ENCODE results near the gene UBTF.

Gene UBTF, protein sequence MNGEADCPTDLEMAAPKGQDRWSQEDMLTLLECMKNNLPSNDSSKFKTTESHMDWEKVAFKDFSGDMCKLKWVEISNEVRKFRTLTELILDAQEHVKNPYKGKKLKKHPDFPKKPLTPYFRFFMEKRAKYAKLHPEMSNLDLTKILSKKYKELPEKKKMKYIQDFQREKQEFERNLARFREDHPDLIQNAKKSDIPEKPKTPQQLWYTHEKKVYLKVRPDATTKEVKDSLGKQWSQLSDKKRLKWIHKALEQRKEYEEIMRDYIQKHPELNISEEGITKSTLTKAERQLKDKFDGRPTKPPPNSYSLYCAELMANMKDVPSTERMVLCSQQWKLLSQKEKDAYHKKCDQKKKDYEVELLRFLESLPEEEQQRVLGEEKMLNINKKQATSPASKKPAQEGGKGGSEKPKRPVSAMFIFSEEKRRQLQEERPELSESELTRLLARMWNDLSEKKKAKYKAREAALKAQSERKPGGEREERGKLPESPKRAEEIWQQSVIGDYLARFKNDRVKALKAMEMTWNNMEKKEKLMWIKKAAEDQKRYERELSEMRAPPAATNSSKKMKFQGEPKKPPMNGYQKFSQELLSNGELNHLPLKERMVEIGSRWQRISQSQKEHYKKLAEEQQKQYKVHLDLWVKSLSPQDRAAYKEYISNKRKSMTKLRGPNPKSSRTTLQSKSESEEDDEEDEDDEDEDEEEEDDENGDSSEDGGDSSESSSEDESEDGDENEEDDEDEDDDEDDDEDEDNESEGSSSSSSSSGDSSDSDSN

DNA sequence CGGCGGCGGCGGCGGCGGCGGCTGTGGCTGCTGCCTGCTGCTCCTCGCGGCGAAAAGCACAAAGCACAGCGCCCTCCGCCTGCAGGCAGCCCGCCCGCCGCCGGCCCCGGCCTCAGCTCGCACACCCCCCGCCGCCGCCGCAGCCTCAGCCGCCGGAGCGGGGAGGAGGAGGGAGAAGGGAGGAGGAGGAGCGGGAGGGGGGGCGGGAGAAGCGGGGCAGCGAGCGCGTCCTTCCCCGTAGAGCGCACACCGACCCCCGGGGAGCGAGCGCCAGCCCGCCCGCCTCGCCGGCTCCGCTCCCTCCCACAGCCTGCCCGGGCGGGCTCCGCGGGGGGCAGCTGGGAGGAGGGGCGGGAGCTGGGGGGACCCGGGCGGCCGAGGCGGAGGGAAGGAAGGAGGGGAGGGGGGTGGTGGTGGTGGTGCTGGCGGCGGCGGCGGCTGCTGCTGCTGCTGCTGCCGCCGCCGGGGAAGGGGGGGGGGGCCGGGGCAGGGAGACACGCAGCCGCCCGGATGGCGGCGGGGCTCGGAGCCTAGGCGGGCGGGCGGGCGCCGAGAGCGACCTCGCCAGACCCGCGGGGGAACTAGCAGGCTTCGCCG, at the start of gene UBTF:
Gene UBTF, minus strand, starts transcription at position 60 of the 597 bp plus-strand sequence. CDS start 1,446 bp downstream, outside the sequence.
- peak; percentile 72 for DNase-seq

DNA sequence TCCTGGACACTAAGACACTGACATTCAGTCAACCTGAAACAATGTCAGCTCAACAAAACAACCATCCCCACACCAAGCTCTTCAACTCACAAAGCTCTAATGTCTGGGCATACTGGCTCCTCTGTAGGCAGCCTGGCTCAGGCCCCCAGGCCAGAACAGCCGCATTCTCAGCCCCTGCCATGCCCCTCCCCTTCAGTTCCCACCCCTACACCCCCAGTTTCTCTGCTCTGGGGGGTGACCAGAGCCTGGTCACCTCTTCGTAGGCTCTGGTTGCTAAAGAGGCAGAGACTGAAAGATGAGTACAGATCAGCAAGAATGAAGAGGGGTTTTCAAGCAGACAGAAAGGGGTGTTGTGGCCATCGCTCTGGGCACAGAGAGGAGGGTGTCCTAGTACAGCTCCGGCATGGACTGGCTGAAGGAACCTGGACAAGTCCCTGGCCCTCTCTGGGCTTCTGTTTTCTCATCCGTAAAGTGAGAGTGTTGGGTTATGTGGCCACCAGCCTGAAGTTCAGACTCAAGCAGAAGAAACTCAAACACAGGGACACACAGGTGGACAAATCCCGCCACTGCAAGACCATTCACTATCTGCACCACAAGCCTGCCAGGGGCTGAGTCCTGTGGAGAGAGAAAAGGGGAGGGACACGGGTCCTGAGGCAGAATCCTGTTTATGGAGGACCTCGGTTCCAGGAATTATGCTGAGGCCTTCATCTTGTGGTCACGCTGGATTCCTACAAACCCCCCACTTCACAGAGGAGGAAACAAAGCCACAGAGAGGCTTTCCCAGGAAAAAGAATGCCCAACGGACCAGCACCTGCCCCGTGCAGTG, 49.4 kb upstream of the UBTF start:
- DNase-seq = no peak

DNA sequence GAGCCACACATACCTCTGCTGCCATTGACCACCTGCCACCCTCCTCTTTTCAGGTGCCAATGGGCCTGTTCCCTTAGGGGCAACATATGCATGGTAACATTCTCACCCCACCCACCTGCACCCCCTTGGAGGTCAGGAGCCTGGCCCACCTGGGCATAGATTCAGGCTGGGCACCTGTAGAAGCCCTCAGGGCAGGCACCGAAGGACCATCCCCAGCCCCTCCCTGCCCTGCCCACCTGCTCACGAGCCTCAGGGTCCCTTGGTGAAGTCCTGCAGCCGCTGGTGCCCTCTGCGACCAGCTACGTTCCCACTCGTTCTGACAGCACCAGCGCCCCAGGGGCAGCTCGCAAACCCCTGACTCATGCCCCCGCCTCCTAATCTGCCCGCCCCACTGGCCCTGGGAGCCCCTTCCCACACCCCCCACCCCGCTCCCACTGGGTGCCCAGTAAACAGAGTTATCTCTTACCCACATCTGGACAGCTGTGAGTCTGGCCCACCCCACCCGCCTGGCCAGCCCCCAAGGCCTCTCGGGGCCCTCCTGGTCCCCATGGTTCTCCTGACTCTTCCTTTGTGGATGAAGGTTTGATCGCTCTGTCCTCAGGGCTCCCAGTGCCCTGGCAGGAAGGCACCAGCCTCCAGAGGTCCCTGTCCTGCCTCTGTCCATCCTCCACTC, 48.5 kb upstream of the UBTF start, which contains the start of gene SLC4A1:
Gene SLC4A1, minus strand, starts transcription at position 318 of the 673 bp plus-strand sequence. CDS start 5,269 bp downstream, outside the sequence.
- no peak for DNase-seq

DNA sequence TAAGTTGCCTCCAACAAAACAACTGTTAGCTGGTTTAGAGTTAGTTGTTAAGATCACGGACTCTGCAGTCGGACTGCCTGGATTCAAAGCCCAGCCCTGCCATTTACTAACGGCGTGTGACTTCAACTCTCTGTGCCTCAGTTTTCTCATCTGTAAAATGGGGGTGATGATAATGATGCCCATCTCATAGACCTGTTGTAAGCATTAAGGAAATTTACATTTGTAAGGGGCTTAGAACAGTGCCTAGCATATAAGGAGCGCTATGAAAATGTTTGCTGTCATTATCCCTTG, 47.6 kb upstream of the UBTF start:
- DNase-seq = no peak

DNA sequence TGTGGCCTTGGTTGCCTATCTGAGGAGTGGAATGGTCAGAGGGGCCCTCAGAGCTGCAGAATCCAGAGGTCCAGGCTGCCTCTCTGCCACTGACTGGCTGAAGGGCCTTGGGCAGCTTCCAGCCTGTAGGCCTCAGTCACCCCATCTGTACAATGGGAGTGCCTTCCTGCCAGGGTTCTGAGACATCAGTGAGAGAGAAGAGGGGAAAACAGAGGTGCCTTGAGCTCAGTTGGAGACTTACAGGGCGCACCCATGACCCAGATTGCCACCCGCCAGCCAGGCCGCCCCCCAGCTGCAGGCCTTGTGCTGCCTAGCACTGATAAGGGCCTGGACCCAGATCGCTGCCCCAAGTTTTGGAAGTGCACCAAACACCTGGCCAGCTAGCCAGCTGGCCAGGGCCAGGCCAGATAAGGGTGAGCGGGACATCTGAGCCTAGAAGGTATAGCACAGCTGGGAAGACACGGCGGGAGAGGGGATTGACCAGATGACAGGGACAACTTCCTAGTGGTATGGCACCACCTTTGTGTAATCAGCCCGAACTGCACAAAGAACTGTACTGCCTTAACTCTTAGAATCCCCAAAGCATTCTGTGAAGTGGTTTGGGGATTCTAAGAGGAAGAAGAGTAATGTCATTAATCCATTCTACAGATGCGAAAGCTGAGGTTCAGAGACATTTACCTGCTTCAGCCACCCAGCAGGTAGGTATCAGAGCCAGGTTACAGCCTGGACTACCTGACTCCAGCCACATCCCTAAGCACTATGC, 47.1 kb upstream of the UBTF start:
- no peak for DNase-seq

DNA sequence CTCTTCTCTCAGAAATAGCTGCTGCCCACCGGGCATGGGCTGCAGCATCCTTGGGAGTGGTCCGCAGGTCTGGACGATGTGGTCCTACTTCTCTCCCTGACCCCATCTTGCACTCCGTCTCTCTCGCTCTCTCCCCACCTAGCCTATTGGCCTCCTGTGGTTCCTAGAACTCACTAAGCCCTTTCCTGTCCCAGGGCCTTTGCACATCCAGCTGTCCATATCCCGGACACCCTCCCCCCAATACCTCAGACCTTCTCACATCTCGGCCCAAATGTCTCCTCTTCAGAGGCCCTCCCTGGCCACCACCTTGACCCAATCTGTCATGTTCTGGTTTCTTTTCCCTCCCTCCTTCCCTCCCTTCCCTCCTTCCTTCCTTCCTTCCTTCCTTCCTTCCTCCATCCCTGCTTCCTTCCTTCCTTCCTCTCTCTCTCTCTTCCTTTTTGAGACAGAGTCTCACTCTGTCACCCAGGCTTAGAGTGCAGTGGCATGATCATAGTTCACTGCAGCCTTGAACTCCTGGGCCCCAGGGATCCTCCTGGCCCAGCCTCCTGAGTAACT, 43.9 kb upstream of the UBTF start:
- DNase-seq = no peak

DNA sequence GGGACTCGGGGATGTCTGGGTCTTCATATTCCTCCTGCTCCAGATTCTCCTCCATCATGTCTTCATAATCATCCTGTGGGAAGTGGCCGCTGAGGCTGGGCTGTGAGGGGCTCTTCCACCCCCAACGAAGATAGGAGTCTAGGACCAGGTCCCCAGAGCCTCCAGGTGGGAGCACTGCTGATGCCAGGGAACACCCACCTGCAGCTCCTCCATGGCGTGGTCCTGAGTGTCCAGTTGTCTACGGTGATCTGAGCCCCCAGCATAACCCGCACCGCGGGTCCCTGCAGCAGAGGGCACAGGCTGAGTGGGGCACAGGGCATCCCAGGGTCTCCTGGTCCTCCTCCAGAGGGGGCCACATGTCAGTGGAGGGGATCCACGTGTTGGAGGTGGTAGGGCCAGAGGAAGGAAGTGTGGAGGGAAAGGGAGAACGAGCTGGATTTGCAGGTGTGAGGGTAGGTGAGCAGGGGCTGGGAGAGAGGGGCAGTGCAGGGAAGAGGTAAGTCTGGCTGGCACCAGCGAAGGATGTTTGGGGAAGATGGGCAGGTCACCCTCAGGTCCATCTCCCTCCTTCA, 43.3 kb upstream of the UBTF start:
- DNase-seq = no peak

DNA sequence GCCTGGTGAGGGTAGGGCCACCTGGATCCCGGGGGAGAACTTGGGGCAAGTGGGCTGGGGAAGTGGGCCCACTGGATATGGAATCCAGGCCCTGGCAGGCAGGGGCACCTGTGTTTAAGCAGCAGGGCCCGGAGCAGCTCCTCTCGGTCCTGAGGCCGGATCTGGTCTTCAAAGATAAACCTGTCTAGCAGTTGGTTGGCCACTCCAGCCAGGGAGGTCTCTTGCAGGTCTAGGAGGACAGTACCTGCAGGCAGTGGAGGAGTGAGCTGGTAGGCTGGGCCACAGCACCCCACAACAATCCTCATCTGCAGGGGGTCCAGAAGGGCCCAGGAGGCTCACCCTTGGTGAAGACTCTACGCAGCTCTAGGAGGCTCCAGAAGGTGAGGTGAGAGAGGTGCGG, 40.8 kb upstream of the UBTF start:
- no peak for DNase-seq

DNA sequence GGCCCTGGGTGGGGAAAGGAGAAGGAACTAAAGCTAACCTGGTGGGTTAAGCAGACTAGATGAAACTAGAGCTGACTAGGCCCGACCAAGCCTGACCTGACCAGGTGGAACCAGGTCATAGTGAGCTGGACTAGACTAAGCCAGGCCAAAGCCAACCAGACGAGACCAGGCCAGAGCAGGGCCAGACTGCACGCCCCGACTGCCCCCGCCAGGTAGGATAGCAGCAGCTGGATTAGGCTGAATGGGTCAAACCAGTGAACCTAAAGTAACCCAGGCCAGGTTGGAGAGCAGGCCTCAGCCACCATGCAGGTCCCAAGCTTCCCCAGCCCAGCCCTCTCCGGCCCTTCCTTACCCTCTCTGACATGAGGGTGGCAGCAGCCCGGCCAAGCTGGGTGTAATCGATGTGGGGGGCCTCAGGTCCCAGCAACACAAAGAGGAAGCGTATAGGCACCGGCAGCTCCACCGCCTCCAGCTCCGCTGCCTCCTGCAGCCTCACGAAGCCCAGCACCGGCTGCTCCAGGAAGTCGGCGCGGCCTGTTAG, 39.4 kb upstream of the UBTF start:
- DNase-seq = no peak

DNA sequence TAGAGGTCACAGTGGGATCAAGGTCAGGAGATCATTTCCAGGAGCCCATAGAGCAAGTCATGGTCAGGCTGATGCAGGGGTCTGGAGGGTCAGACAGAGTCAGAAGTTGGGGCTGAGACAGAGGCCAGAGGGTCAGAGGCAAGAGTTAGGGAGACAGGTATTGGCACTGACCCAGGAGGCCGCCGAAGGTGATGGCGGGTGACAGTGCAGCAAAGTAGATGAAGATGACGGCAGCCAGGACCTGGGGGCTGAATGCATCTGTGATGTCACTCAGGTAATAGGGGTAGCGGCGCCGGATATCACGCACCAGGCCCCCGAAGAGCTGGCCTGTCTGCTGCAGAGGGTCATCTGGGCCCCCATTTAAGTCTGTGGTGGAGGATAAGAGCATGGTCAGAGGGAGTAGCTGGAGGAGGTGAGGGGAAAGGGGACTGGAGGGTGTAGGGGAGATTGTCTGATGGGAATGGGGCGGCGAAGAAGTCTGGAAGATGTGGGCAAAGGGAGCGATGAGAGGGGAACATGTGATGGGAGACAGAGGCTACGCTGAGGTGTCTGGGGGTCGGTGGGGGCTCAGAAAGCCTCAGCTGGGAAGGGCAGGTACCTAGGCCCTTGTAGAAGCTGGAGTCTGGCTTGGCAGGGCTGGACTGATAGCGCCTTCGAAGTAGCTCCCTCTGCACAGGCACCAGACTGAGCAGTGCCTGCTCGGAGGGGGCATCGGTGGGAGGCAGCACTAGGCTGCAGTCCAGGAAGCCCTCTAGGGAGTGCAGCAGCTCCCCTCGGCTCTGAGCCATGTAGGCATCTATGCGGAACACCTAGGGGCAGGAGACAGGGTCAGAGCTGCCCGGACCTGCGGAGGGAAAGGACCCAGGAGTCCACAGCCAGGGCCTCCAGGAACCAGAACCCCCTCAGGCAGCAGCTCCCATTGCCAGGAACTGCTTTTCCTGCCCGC, 38.6 kb upstream of the UBTF start:
- no peak for DNase-seq

DNA sequence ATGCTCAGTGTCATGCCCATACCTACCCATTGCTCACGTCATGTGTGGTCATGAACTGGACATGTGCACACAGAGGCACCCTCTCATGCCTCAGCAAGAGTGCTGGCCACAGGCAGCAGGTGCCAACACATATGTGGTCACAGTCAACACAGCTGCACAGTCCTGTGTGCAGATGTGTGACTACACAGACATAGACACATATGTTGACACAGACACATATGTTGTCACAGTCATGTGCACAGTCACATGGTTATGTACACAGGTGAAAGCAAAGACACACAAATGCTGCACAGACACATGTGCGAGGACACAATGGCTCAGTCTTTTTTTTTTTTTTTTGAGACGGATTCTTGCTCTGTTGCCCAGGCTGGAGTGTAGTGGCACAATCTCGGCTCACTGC, 37.2 kb upstream of the UBTF start:
- DNase-seq = no peak

DNA sequence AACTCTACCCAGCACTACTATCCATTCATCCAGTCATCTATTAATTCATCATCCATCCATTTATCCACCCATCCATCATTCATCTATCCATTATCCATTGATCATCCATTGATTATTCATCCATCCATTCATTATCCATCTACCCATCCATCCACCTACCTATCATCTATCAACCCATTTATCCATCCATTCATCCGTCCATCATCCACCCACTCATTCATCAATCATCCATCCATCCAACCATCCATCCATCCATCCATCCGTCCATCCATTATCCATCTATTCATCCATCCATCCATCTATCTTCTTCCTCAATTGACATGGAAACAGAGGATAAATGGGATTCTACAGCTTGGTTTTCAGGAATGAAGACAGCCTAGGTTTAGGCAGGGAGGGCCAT, 36.4 kb upstream of the UBTF start:
- no peak for DNase-seq

DNA sequence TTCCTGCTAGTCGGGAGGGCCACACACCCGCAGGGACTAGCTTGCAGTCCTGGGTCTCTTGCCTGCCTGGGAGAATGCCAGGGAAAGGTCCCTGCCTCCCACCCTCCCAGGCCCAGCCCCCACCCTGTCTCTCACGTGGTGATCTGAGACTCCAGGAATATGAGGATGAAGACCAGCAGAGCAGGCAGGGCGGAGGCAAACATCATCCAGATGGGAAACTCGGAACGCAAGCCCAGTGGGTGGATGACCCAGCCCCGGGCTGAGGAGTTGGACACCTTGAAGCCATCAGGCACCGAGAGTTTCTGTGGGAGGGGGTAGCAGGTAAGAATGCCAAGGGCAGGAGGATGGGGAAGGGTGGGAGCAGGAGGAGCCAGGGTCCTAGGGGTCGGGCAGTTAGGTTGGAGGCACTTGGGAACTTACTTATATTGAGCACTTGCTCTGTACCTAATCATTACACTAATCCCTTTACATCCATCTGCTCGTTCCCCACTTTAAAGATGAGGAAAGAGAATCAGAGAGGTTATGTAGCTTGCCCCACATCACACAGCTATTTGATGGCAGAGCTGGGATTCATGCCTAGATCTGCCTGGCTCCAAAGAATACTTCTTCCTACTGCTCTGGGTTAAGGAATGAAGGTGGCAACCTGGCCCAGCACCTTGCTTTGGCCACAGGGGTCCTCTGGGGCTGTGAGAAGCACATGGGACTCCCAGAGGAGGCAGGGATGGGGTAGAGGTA, 35.1 kb upstream of the UBTF start:
- DNase-seq = no peak

DNA sequence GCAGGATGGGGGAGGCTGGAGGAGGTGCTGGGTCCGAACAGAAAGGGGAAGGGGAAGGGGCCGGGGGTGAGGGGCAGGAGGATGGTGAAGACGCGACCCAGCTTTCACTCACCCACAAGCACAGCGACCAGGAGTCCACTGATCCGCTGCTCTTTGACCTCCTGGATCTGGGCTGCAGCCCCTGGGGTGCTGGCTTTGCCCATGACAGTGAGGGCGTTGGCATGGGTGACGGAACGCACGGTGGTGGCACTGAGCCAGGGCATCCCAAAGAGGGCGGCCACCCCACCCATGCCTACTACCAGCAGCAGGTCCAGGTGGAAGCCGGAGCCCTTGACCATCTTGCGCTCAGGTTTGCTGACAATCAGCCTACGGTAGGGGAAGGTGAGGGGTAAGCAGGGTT, 33.5 kb upstream of the UBTF start:
- no peak for DNase-seq

DNA sequence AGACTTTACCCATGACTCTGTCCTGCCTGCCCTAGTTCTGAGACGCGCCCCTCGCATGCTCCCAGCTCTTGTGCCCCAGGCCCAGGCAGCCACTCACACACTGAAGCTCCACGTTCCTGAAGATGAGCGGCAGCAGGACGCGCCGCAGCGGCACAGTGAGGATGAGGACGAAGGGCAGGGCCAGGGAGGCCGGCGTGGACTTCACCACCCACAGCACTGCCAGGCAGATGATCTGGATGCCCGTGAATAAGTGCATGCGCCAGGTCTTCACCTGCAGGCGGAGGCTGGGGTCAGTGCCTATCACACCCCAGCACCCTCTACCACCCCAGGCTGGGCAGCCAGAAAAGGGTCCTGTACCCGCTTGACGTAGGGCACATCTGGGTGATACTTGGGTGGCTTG, 31.6 kb upstream of the UBTF start:
- no peak for DNase-seq

DNA sequence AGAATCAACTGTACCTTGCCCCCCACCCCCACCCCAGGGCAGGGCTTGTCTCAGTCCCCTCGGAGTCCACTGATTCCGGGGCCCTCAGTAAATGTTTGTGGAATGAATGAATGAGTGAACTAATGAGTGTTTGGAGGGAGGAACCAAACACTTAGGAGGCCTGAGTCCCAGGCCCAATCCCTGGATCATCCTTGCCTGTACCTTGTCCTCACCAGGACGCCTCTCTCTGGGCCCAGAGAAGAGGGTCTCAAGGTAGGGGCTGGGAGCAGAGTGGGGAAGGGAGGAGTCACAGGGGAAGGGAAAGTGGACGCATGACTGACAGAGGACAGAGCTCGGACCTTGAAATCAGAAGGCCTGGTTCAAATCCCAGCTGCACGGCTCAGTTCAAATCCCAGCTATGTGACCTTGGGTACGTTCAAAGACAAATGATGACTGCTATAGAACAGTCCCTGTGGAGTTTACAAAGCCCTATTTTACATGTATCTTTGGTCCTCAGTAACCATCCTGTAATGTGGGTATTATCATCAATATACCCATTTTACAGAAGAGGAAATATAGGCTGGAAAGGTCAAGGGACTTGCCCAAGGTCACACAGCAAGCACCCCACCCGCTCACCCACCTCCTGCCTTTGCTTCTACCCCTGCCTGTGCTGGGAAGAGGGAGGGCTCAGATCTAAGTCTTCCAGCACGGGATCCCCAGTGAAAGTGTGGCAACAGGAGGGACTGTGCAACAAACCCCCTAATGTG, 30.2 kb upstream of the UBTF start:
- no peak for DNase-seq

DNA sequence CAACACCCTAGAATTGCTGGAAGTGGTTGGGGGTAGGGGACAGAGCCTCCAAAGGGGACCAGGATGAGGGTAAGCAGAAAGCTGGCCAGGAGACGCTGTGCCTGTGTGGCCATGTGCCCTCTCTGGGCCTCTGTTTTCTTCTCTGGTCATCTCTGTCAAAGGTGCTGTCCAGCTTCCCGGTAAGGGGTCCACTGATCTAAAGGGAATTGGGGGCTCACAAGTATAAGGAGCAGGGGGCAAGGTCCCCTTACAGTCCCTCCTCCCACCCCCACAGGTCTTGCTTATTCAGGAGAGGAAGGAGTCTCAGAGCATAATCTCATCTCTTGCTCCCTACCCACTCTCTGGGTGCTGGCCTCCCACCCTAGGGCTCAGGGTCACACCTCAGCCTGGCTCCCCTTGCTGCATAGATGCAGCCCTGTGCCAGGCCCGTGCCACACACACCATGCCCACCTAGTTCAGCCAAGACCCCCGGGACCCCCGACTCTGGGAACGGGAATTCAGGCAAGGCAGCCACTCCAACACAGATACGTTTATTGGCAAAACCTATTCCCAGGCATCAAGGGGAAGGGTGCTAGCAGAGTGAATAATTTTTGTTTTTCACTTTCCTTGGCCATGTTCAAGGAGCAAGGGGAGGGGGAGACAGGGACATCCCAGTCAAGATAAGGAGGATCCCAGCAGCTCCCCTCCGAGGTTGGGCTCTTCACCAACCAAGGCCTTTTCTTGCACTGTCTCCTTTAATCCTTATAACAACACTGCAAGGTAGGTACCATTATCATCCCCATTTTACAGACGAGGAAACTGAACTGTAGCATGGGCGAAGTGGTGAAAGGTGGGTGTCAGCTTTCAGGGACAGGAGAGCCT, 28.6 kb upstream of the UBTF start:
- no peak for DNase-seq
